Breast epithelium (tissue), 4 donors: ENCODE data around the gene TTBK2. TPM values are rescaled to one million over a fixed set of nuclear protein-coding genes. Genes with fewer than 3 reads are reported as not detected.

Source experiments
- DNase-seq, 2 donors: peaks; one replicate each; pipeline ENCODE4 v3.0.0-alpha.2; 2019; ENCODE audit warnings: low spot score in 2 of 2
- H3K27ac ChIP-seq, 2 donors: fragments of 200-600 bp; sonication (generic) in 1 of 2; one replicate each; pipeline ENCODE4 v1.5.1; 2016 to 2019; ENCODE audit warnings: mild to moderate bottlenecking in 1 of 2
- H3K27me3 ChIP-seq, 2 donors: fragments of 200-600 bp; sonication (generic) in 1 of 2; one replicate each; pipeline versions ENCODE4 v1.5.1 to v1.6.0; 2017 to 2019; ENCODE audit warnings: control low read depth in 1 of 2, mild to moderate bottlenecking in 1 of 2
- H3K36me3 ChIP-seq: fragments of 200-600 bp; one replicate; pipeline ENCODE4 v1.5.1; 2019
- H3K4me1 ChIP-seq, 2 donors: fragments of 200-600 bp; sonication (generic); one replicate each; pipeline ENCODE4 v1.5.1; 2016 to 2019; ENCODE audit warnings: control low read depth in 1 of 2
- H3K4me3 ChIP-seq, 3 donors: fragments of 200-600 bp; sonication (generic); 1 replicate in 2 of 3; 2 replicates in 1 of 3; pipeline ENCODE4 v1.5.1; 2016 to 2019; ENCODE audit warnings: mild to moderate bottlenecking in 3 of 3, moderate library complexity in 2 of 3
- H3K9me3 ChIP-seq, 2 donors: fragments of 200-600 bp; sonication (generic) in 1 of 2; one replicate each; pipeline ENCODE4 v1.5.1; 2016 to 2019; ENCODE audit warnings: control low read depth in 1 of 2
- CTCF ChIP-seq, 3 donors: fragments of 450-650 bp; IDR thresholded peaks; one replicate each; pipeline ENCODE4 v1.5.1; 2016 to 2017; ENCODE audit warnings: antibody characterized with exemption in 3 of 3, mild to moderate bottlenecking in 3 of 3, moderate library complexity in 3 of 3
- POLR2A ChIP-seq: fragments of 450-650 bp; IDR thresholded peaks from one replicate; pipeline ENCODE4 v1.6.1; 2016; ENCODE audit warnings: antibody characterized with exemption, mild to moderate bottlenecking, moderate library complexity
- POLR2AphosphoS5 ChIP-seq, 3 donors: sonication (generic); formaldehyde crosslinking; IDR thresholded peaks; one replicate each; pipeline ENCODE4 v1.6.1; 2017; ENCODE audit warnings: antibody characterized with exemption in 3 of 3
- intact Hi-C: fragments of 100-400 bp; cut with DNase I; formaldehyde crosslinking; loops from one replicate; pipeline ENCODE4 v1.15.1; 2023; ENCODE audit warnings: low total_unique reads
- total RNA-seq, 3 donors: library from RNA; depleted of rRNA; stranded (reverse); fragments of >200 nt; gene quantifications; one replicate each; pipeline ENCODE4 v1.1.0, GENCODE V29; 2016

The TTBK2 gene
- total RNA-seq, 3 donors from 2014 or later: 15.7 to 21.8 (median 16.4) TPM

GRCh38 chr15:42825599-42825998, 95.0 kb downstream of the TTBK2 start:
- no peak for DNase-seq
- H3K4me1 ChIP-seq: no peaks in the 10 kb centered on the region
- TF ChIP-seq CTCF (IDR thresholded peaks at IDR 0.05): no peak
- TF ChIP-seq POLR2AphosphoS5 (IDR thresholded peaks at IDR 0.05): no peak
- TF ChIP-seq POLR2A: no peak
- H3K4me3 ChIP-seq: no peak overlapping the region
- H3K36me3 ChIP-seq: no peaks in the 10 kb centered on the region
- H3K9me3 ChIP-seq: no peaks in the 10 kb centered on the region
- H3K27ac ChIP-seq: no peak overlapping the region
- intact Hi-C loops: no loop called here
- H3K27me3 ChIP-seq: no peaks in the 10 kb centered on the region

GRCh38 chr15:42820811-42821210, 99.8 kb downstream of the TTBK2 start:
- Histone ChIP-seq H3K4me1 (no peaks in the 10 kb centered on the region), H3K4me3 (no peak overlapping the region), H3K27ac (no peak overlapping the region), H3K27me3 (no peaks in the 10 kb centered on the region), H3K9me3 (no peaks in the 10 kb centered on the region), H3K36me3 (no peaks in the 10 kb centered on the region)
- no peak for TF ChIP-seq POLR2A
- TF ChIP-seq CTCF (IDR thresholded peaks at IDR 0.05): no peak
- no peak for DNase-seq
- intact Hi-C loops: loop anchor here (5.0 kb wide), 1 partner anchor 1109 kb away; no protein-coding TSS in a partner anchor

GRCh38 chr15:42819786-42820185, 100.8 kb downstream of the TTBK2 start:
- no peak for TF ChIP-seq CTCF (IDR thresholded peaks at IDR 0.05)
- no peak for TF ChIP-seq POLR2A
- TF ChIP-seq POLR2AphosphoS5 (IDR thresholded peaks at IDR 0.05): no peak
- intact Hi-C loops: loop anchor here (5.0 kb wide), 1 partner anchor 1107 kb away; no protein-coding TSS in a partner anchor
- H3K4me3 ChIP-seq: no peak overlapping the region

GRCh38 chr15:42811433-42811832, 109.1 kb downstream of the TTBK2 start:
- H3K27ac ChIP-seq: no peak overlapping the region
- no peak overlapping the region for H3K4me3 ChIP-seq
- no peaks in the 10 kb centered on the region for H3K4me1 ChIP-seq
- no peaks in the 10 kb centered on the region for H3K27me3 ChIP-seq
- TF ChIP-seq CTCF (IDR thresholded peaks at IDR 0.05) (no peak), POLR2AphosphoS5 (IDR thresholded peaks at IDR 0.05) (no peak), POLR2A (no peak)
- intact Hi-C loops: no loop called here
- DNase-seq: no peak
- no peaks in the 10 kb centered on the region for H3K9me3 ChIP-seq
- H3K36me3 ChIP-seq: no peaks in the 10 kb centered on the region

More at GRCh38 chr15:42819786-42820185, 100.8 kb downstream of the TTBK2 start:
- H3K9me3 ChIP-seq: no peaks in the 10 kb centered on the region
- DNase-seq: no peak
- no peak overlapping the region for H3K27ac ChIP-seq
- no peaks in the 10 kb centered on the region for H3K4me1 ChIP-seq
- no peaks in the 10 kb centered on the region for H3K36me3 ChIP-seq
- no peaks in the 10 kb centered on the region for H3K27me3 ChIP-seq

GRCh38 chr15:42808913-42809312, 111.7 kb downstream of the TTBK2 start:
- intact Hi-C loops: no loop called here
- DNase-seq: no peak
- no peaks in the 10 kb centered on the region for H3K36me3 ChIP-seq
- H3K27ac ChIP-seq: no peak overlapping the region
- H3K4me3 ChIP-seq: no peak overlapping the region
- H3K9me3 ChIP-seq: no peaks in the 10 kb centered on the region
- TF ChIP-seq CTCF (IDR thresholded peaks at IDR 0.05): no peak
- no peak for TF ChIP-seq POLR2A
- TF ChIP-seq POLR2AphosphoS5 (IDR thresholded peaks at IDR 0.05): no peak
- H3K27me3 ChIP-seq: no peaks in the 10 kb centered on the region
- H3K4me1 ChIP-seq: no peaks in the 10 kb centered on the region
